Measurements from ENCODE around the gene TCEANC.

TCEANC gene

DNA sequence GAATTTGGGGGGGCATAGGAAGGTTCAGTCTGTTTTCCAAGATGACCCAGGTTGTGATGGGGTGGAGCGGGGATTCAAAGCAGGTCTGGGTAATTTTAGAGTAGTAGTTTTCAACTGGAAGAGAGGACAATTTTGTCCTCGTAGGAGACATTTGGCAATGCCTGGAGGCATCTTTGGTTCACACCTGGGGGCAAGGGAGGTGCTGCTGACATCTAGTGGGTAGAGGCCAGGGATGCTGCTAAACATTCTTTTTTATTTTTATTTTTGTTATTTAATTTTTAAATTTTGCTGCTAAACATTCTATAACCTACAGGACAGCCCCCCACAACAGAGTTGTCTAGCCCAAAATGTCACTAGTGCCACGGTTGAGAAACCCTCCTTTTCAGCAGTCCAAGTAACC is 37.9 kb downstream of the TCEANC start:
- peaks cover 4% of the 10 kb centered on the region for H3K36me3 Mint-ChIP-seq (ENCODE audit: low read depth)
- no peak overlapping the region for H3K27ac Mint-ChIP-seq
- H3K27me3 Mint-ChIP-seq (ENCODE audit: low read depth), result no peaks in the 10 kb centered on the region
- no peak for DNase-seq (ENCODE audit: low spot score)
- peak overlapping the region; percentile 87 for H3K4me3 Mint-ChIP-seq
- no peaks in the 10 kb centered on the region for H3K9me3 Mint-ChIP-seq
- H3K4me1 Mint-ChIP-seq (ENCODE audit: low read depth), result peaks cover 28% of the 10 kb centered on the region

DNA sequence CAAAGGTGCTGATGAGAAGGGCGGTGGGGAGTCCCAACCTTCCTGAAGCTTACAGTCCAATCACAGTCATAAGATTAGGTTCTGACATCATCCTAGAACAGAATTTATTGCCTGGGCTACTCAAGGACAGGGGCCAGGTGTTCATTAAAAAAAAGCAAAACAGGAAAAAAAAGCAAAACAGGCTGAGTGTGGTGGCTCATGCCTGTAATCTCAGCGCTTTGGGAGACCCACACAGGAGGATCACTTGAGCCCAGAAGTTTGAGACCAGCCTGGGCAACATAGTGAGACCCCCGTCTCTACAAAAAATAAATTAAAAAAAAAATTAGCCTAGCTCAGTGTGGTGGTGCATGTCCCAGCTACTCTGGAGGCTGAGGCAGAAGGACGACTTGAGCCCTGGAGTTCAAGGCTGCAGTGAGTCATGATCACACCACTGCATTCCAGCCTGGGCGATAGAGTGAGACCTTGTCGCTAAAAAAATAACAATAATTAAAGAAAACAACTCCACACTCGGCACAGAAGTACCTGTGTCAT is 39.0 kb downstream of the TCEANC start:
- Mint-ChIP-seq H3K4me1 (ENCODE audit: low read depth) (peaks cover 31% of the 10 kb centered on the region), H3K27ac (no peak overlapping the region)
- no peak for DNase-seq (ENCODE audit: low spot score)

DNA sequence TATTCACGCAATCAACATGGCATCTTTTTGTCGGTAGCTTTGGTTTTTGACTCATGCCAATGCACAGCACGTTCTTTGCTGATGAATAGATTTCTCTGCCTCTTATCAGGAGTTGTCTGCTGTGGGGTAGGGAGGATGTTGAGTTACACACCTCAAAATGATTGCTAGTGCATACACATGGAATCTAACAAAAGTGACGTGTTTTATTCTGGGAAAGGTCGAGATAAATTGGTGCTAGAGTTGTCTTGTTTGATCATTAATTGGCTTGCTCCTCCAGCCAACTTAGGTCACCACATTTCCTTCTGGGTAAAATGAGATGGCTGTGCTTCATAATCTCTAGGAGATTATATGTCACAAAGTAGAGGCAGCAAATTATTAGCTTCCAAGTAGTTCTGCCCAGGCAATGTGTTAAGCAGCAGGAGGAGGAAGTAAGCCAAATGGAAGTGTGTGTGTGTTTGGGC is 39.9 kb downstream of the TCEANC start:
- no peak for DNase-seq (ENCODE audit: low spot score)
- Mint-ChIP-seq H3K9me3 (no peaks in the 10 kb centered on the region), H3K27me3 (ENCODE audit: low read depth) (no peaks in the 10 kb centered on the region), H3K4me1 (ENCODE audit: low read depth) (peaks cover 35% of the 10 kb centered on the region), H3K36me3 (ENCODE audit: low read depth) (peaks cover 7% of the 10 kb centered on the region), H3K27ac (no peak overlapping the region), H3K4me3 (peak overlapping the region; percentile 8)

More for the DNA sequence above, 39.0 kb downstream of the TCEANC start:
- Mint-ChIP-seq H3K36me3 (ENCODE audit: low read depth) (peaks cover 4% of the 10 kb centered on the region), H3K27me3 (ENCODE audit: low read depth) (no peaks in the 10 kb centered on the region), H3K9me3 (no peaks in the 10 kb centered on the region), H3K4me3 (no peak overlapping the region)

DNA sequence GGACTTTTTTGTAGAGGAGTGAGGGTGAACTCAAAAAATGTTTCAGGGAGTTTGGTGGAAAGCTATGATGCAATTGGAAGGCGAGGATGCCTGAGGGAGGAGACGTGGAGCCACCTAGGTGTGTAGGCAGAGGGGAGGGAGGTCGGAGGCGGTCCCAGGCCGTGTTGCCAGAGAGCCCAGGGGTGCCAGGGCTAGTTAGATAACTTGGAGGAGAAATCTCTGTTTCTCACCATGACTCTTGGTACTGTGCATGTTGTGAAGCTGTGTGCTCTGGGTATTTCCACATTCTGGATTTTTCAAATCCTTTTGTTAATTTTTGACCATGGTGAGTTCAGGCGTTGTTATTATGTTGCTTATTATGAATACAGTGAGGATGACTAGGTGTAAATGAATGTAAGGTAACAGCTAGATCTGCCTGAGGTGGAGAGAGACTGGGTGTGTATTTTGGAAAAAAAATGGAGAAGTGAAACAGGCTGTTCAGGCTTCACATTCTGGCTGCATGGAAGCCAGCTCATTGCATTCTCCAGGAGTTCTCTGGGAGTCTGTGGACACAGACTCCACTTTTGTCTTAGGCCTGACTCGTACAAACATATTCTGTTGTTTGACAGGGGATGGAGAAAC is 40.5 kb downstream of the TCEANC start:
- Mint-ChIP-seq H3K4me1 (ENCODE audit: low read depth) (peaks cover 31% of the 10 kb centered on the region), H3K4me3 (no peak overlapping the region), H3K27ac (no peak overlapping the region), H3K36me3 (ENCODE audit: low read depth) (peaks cover 7% of the 10 kb centered on the region), H3K9me3 (no peaks in the 10 kb centered on the region), H3K27me3 (ENCODE audit: low read depth) (no peaks in the 10 kb centered on the region)
- DNase-seq (ENCODE audit: low spot score), result no peak

DNA sequence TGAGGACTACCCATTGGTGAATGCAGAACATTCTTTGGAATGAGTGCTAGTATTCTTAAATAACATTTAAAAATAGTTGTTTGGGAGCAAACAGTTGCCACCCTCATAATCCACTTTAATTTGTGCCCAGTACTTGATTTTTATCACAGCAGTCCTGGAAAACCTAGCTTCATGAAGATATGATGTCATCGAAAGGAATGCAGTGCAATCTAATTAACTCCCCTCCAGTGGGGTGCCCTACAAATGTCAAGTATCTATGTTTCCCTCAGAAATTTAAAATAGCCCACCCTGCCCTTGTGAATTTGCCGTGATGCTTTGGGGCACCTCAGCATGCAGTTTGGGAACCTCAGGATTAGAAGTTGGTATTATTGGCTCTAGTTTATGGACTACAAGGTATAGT is 41.4 kb downstream of the TCEANC start:
- Mint-ChIP-seq H3K4me1 (ENCODE audit: low read depth) (peaks cover 32% of the 10 kb centered on the region), H3K4me3 (no peak overlapping the region), H3K36me3 (ENCODE audit: low read depth) (peaks cover 9% of the 10 kb centered on the region), H3K9me3 (no peaks in the 10 kb centered on the region), H3K27ac (no peak overlapping the region), H3K27me3 (ENCODE audit: low read depth) (no peaks in the 10 kb centered on the region)
- DNase-seq (ENCODE audit: low spot score), result no peak

DNA sequence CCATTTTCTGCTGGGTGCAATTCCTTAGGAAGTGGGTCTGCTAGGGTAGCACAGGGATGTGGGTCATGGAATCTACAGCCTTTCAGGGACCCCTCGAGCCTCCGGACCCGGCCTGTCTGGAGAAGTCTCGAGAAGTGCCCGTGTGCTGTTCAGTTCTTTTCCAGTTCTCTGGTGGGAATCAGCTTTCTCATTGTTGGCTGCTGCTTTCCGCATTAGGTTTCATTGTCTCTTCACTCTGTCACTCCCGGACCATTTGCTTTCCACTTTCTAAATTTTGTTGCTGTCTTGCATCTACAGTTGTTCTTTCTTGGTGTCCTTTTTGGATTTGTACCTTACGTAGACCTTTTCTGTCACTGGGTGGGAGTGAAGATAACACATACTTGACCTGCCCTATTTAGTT is 42.0 kb downstream of the TCEANC start:
- Mint-ChIP-seq H3K4me1 (ENCODE audit: low read depth) (peaks cover 34% of the 10 kb centered on the region), H3K36me3 (ENCODE audit: low read depth) (peaks cover 11% of the 10 kb centered on the region), H3K4me3 (no peak overlapping the region), H3K27ac (no peak overlapping the region), H3K27me3 (ENCODE audit: low read depth) (no peaks in the 10 kb centered on the region), H3K9me3 (no peaks in the 10 kb centered on the region)
- no peak for DNase-seq (ENCODE audit: low spot score)

DNA sequence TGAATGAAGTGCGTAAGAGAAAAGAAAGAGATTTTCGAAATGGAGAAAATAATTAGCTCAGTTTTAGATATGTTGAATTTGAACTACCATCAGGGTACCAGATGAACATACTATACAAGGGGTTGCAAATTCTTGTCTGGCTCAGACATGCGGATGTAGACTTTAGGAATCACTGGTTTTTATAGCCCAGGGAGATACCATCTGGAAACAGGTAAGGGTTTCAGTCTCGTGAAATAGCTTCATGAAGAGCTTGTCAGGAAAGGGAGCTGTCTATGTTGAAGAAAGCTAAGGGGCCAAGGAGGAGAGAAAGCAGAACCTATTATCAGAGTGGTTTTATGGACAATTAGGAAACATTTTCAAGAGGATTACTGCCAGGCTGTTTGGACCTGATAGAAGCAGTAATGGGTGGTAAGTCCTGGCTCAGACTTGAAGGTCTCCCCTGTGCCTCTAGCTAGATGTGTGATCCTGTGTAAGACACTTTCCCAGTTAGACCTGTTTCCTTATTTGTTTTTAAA is 42.7 kb downstream of the TCEANC start:
- H3K27ac Mint-ChIP-seq, result no peak overlapping the region
- H3K4me1 Mint-ChIP-seq (ENCODE audit: low read depth), result peaks cover 29% of the 10 kb centered on the region
- no peak for DNase-seq (ENCODE audit: low spot score)
- no peaks in the 10 kb centered on the region for H3K27me3 Mint-ChIP-seq (ENCODE audit: low read depth)
- no peak overlapping the region for H3K4me3 Mint-ChIP-seq
- H3K36me3 Mint-ChIP-seq (ENCODE audit: low read depth), result peaks cover 11% of the 10 kb centered on the region
- no peaks in the 10 kb centered on the region for H3K9me3 Mint-ChIP-seq

DNA sequence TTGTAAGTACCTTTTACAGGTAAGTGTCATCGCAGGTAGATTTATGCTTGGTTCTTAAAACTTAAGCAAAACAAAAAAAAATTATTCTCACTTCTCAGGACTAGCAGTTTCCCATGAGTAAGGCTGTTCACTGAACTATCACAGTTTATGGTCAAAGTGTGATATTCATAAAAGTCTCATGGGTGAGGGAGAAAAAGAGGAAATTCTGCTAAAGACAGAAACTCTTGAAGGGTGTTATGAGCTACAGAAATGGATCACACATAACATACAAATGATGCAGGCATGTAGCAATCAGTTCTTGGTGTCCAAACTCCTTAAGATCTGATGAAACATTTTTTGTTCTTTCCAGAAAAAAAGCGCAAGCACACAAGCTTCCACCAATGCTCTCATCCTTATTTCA is 44.5 kb downstream of the TCEANC start:
- no peak for DNase-seq (ENCODE audit: low spot score)
- H3K4me3 Mint-ChIP-seq, result no peak overlapping the region
- H3K4me1 Mint-ChIP-seq (ENCODE audit: low read depth), result peaks cover 36% of the 10 kb centered on the region
- no peaks in the 10 kb centered on the region for H3K27me3 Mint-ChIP-seq (ENCODE audit: low read depth)
- peaks cover 9% of the 10 kb centered on the region for H3K36me3 Mint-ChIP-seq (ENCODE audit: low read depth)
- H3K9me3 Mint-ChIP-seq, result no peaks in the 10 kb centered on the region
- H3K27ac Mint-ChIP-seq, result no peak overlapping the region

DNA sequence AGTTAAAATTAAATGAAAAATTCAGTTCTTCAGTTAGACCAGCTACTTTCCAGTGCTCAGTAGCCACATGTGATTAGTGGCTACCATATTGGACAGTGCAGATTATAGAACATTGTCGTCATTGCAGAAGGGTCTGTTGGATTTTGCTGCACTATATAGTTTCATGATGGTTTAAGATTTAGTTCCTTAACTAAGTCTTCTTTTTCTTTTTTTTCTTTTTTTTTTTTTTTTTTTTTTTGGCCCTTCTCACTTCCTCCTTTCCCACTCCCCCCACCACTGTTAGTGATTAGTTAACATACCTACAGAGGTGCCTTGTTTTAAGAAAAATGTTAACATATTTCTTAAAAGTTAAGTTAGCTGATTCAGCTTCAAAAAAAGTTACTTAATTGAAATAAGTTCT is 45.0 kb downstream of the TCEANC start:
- H3K27ac Mint-ChIP-seq, result no peak overlapping the region

DNA sequence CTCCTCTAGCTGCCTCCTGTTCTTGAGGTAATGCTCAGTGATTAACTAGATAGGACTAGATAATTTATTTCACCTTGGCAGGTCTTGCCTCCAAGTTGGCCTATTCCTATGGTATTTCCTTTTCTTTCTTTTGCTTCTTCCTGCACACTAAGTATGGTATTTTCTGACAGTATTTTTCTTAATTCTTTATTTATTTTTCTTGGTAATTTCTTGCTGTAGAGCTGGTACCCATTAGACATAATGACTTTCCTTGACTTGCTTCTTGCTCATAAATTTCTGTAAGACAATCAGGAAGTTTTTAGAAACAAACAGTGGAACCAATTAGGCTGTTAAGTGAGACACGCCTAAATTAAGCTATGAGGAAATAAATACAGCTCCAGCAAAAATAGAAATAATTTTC is 45.5 kb downstream of the TCEANC start:
- Mint-ChIP-seq H3K4me1 (ENCODE audit: low read depth) (peaks cover 29% of the 10 kb centered on the region), H3K27me3 (ENCODE audit: low read depth) (no peaks in the 10 kb centered on the region), H3K36me3 (ENCODE audit: low read depth) (peaks cover 9% of the 10 kb centered on the region), H3K27ac (no peak overlapping the region), H3K9me3 (no peaks in the 10 kb centered on the region), H3K4me3 (no peak overlapping the region)
- no peak for DNase-seq (ENCODE audit: low spot score)

More for the DNA sequence above, 45.0 kb downstream of the TCEANC start:
- Mint-ChIP-seq H3K4me3 (no peak overlapping the region), H3K27me3 (ENCODE audit: low read depth) (no peaks in the 10 kb centered on the region), H3K4me1 (ENCODE audit: low read depth) (peaks cover 31% of the 10 kb centered on the region), H3K9me3 (no peaks in the 10 kb centered on the region), H3K36me3 (ENCODE audit: low read depth) (peaks cover 9% of the 10 kb centered on the region)
- DNase-seq (ENCODE audit: low spot score), result no peak

DNA sequence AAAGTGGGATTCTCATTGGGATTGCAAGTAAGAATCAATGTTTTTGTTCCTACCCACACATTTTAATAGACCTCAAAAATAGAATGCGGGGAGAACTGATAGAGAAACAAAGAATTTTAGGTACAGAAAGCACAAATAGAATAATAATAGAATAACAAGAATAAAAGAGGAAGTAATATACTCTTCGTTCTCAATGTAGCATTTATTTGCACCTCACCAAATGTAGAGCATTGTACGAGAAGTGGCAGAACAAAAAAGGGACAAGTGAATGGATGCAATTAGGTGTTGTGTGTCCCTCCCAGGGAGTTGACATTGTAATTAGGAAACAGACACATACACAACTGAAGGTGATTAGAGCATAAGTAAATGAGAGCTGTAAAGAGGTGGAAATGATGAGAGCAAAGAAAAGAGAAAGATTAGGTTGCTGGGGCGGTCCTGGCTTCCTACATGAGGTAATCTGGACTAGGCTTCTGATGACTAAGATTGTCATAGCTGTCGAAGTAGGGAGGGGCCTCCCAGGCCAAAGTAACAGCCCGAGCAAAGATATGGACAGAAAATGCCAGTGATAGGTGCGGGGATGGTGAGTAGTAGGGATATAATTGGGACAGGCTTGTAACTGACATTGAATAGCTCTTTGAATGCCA is 46.4 kb downstream of the TCEANC start:
- no peak overlapping the region for H3K4me3 Mint-ChIP-seq
- H3K36me3 Mint-ChIP-seq (ENCODE audit: low read depth), result peaks cover 11% of the 10 kb centered on the region
- no peaks in the 10 kb centered on the region for H3K27me3 Mint-ChIP-seq (ENCODE audit: low read depth)
- no peaks in the 10 kb centered on the region for H3K9me3 Mint-ChIP-seq
- peaks cover 32% of the 10 kb centered on the region for H3K4me1 Mint-ChIP-seq (ENCODE audit: low read depth)
- DNase-seq (ENCODE audit: low spot score), result no peak
- peak overlapping the region; percentile 48 for H3K27ac Mint-ChIP-seq

DNA sequence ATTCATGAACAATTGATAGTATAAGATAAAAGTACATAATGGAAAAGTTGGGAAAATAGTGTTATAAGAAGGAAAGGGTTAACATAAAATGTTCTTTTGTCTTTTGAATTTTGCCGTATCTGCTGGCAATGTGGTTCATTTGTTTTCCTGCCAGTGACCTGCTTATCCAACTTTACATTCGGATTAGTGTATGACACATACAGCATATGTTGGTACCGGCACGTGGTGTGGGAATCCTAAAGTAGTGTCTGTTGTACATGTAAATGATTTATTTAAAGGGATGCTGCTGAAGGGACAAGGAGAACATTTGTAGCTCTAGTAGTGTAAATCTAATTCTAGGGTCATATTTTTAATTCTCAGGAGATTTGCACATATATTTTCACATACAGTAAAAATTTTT is 47.4 kb downstream of the TCEANC start:
- no peak for DNase-seq (ENCODE audit: low spot score)
- no peak overlapping the region for H3K27ac Mint-ChIP-seq
- H3K9me3 Mint-ChIP-seq, result no peaks in the 10 kb centered on the region
- peaks cover 30% of the 10 kb centered on the region for H3K4me1 Mint-ChIP-seq (ENCODE audit: low read depth)
- no peaks in the 10 kb centered on the region for H3K27me3 Mint-ChIP-seq (ENCODE audit: low read depth)
- no peak overlapping the region for H3K4me3 Mint-ChIP-seq
- H3K36me3 Mint-ChIP-seq (ENCODE audit: low read depth), result peaks cover 10% of the 10 kb centered on the region

DNA sequence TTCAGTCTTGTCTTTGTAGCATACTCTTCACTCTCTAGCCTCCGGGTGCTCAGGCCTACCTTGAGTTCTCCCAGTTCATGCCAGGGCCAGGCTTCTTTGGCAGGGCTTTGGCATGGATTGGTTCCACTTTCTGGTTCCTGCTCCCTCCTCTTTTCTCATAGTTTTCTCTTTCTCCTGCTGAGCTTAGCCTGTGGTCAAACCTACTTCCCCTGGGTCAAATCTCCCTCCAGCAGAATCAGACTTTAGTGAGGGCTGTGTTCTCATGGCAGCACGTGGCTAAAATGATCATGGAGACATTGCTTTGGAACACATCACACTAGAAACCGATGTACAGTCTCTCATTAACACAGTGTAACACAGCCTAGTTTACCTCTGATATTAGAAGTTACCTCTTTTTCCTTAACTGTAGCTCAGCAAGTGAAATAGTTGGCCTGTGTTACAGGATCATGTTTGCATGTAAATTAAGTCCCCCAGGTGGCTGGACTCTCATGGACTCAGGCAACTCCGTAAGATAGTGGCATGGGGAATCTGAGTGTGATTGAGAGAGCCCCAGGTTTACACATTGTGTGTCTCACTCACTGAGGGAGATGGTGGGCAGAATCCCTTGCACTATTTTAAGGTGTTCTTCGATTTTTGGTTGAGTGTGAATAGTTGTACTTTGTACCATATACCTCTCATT is 49.3 kb downstream of the TCEANC start:
- Mint-ChIP-seq H3K27me3 (ENCODE audit: low read depth) (no peaks in the 10 kb centered on the region), H3K4me1 (ENCODE audit: low read depth) (peaks cover 28% of the 10 kb centered on the region), H3K9me3 (no peaks in the 10 kb centered on the region), H3K36me3 (ENCODE audit: low read depth) (peaks cover 8% of the 10 kb centered on the region), H3K4me3 (no peak overlapping the region), H3K27ac (no peak overlapping the region)
- no peak for DNase-seq (ENCODE audit: low spot score)

DNA sequence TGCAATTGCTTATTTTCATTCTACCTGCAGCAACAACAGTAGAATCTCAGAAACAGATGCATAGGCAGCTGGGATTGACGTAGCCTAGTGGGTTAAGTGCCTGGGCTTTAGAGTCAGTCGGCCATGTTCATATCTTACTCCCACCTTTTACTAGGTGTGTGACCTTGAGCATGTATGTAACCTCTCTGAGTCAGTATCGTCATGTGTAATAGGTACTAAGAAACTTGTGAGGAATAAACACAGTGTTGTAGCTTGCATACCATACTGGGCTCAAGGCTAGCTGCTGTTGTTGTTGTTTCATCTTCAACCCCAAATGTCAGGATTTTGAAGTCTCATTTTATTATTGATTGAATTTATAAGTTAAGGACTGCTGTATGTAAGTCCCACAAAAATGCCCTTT is 50.2 kb downstream of the TCEANC start:
- peaks cover 26% of the 10 kb centered on the region for H3K4me1 Mint-ChIP-seq (ENCODE audit: low read depth)
- no peak overlapping the region for H3K27ac Mint-ChIP-seq
- H3K27me3 Mint-ChIP-seq (ENCODE audit: low read depth), result no peaks in the 10 kb centered on the region
- H3K36me3 Mint-ChIP-seq (ENCODE audit: low read depth), result peaks cover 9% of the 10 kb centered on the region
- H3K4me3 Mint-ChIP-seq, result no peak overlapping the region
- DNase-seq (ENCODE audit: low spot score), result no peak
- no peaks in the 10 kb centered on the region for H3K9me3 Mint-ChIP-seq
